ENCODE data around the gene STPG2.

DNA sequence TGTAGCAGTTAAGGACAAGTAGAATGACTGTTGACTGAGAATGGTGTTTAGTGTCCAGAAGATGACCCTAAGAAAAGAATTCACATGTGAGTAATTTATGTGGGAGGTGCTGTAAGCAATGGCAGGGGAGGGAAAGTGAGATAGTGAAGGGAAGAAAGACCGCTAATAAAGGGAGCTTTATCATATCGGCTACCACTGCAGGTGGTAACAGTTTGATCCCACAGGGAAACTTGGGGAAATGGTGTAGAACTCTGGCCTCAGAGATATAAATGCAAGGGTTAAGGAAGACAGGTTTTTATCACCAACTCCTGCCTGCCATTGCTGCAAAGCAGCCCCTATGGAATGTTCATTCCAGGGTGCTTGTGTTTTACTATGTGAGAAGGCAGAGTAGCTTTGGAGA is 489.6 kb downstream of the STPG2 start:
- TF ChIP-seq JUND (IDR thresholded peaks at IDR 0.05) = no peak
- TF ChIP-seq, protein P1, sequence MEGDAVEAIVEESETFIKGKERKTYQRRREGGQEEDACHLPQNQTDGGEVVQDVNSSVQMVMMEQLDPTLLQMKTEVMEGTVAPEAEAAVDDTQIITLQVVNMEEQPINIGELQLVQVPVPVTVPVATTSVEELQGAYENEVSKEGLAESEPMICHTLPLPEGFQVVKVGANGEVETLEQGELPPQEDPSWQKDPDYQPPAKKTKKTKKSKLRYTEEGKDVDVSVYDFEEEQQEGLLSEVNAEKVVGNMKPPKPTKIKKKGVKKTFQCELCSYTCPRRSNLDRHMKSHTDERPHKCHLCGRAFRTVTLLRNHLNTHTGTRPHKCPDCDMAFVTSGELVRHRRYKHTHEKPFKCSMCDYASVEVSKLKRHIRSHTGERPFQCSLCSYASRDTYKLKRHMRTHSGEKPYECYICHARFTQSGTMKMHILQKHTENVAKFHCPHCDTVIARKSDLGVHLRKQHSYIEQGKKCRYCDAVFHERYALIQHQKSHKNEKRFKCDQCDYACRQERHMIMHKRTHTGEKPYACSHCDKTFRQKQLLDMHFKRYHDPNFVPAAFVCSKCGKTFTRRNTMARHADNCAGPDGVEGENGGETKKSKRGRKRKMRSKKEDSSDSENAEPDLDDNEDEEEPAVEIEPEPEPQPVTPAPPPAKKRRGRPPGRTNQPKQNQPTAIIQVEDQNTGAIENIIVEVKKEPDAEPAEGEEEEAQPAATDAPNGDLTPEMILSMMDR (IDR thresholded peaks at IDR 0.05; ENCODE audit: low read depth, low read length, missing input control) = no peak
- TF ChIP-seq, protein P2, sequence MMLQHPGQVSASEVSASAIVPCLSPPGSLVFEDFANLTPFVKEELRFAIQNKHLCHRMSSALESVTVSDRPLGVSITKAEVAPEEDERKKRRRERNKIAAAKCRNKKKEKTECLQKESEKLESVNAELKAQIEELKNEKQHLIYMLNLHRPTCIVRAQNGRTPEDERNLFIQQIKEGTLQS (IDR thresholded peaks at IDR 0.05) = no peak
- TF ChIP-seq TAF1 (conservative IDR thresholded peaks at IDR 0.05) = no peak
- TF ChIP-seq RAD21 (IDR thresholded peaks at IDR 0.05) = no peak
- no peak for TF ChIP-seq HNF4A (conservative IDR thresholded peaks at IDR 0.05)
- TF ChIP-seq, protein P3, sequence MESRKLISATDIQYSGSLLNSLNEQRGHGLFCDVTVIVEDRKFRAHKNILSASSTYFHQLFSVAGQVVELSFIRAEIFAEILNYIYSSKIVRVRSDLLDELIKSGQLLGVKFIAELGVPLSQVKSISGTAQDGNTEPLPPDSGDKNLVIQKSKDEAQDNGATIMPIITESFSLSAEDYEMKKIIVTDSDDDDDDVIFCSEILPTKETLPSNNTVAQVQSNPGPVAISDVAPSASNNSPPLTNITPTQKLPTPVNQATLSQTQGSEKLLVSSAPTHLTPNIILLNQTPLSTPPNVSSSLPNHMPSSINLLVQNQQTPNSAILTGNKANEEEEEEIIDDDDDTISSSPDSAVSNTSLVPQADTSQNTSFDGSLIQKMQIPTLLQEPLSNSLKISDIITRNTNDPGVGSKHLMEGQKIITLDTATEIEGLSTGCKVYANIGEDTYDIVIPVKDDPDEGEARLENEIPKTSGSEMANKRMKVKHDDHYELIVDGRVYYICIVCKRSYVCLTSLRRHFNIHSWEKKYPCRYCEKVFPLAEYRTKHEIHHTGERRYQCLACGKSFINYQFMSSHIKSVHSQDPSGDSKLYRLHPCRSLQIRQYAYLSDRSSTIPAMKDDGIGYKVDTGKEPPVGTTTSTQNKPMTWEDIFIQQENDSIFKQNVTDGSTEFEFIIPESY (IDR thresholded peaks at IDR 0.05) = no peak

Measured in liver (tissue), 3 donors.